OCI-LY1 (cell line): Measurements from ENCODE around the gene MAP2K1.

Experiments
- CTCF ChIP-seq: fragments of 200-600 bp; sonication (generic), shearing (Covaris generic); IDR thresholded peaks from 2 replicates; pipeline ENCODE4 v1.5.1; 2017; ENCODE audit warnings: mild to moderate bottlenecking, antibody characterized with exemption, low read length, moderate library complexity, mixed read lengths
- EZH2 ChIP-seq: fragments of 200-600 bp; sonication (generic), shearing (Covaris generic); IDR thresholded peaks from 2 replicates; pipeline ENCODE4 v1.8.0; 2017; ENCODE audit warnings: borderline replicate concordance, mixed run types, mild to moderate bottlenecking, antibody characterized with exemption, low read length, moderate library complexity, mixed read lengths

- TF ChIP-seq CTCF (no peak), EZH2 (no peak)
Measured at GRCh38 chr15:66515901-66516322, 129.2 kb downstream of the MAP2K1 start.
